T-helper 2 cell treated with Interferon-gamma antibody and Interleukin-4, amounts not matched to agents 100 ng/mL and 5 ng/mL, for 36 hours (primary cell): ENCODE measurements around the gene POLR3K. TPM values are rescaled to one million over a fixed set of nuclear protein-coding genes. Genes with fewer than 3 reads are reported as not detected.

Experiments used
- intact Hi-C: fragments of 100-400 bp; cut with micrococcal nuclease; formaldehyde crosslinking; loops from one replicate; pipeline ENCODE4 v1.15.1; 2023
- total RNA-seq: library from RNA; stranded (reverse); gene quantifications from 2 replicates; pipeline ENCODE4 v1.2.3, GENCODE V29; 2022

POLR3K gene
- total RNA-seq, 1 donor from 2014 or later = 49.1 TPM

DNA sequence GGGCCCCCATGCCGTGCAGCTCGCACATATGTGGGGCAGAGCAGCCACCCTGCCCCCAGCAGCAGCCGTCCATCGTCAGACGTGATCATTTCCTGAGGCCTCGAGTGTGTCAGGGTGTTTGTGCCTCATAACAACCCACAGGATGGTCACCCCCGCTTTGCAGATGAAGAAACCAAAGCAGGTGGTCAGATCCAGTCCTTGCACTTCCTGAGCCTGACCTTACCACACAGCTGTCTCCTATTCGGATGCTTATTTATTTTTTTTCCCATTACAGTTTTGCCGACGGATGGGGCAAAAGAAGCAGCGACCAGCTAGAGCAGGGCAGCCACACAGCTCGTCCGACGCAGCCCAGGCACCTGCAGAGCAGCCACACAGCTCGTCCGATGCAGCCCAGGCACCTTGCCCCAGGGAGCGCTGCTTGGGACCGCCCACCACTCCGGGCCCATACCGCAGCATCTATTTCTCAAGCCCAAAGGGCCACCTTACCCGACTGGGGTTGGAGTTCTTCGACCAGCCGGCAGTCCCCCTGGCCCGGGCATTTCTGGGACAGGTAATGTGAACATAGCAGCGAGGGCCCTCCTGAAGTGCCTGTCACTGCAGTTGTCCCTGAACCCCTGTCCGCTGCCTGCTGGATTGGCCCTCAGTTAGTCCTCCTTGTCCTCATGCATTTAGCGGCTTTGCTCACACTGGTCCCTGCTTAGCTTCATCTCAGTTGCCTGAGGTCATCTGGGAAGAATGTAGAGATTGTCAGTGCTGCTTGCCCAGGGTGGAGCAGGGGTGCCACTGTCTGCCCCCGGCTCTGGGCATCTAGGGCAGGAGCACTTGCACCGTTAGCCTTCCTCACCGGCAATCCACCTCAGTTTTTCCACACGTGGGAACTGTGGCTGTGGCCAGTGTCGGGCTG lies 26.0 kb upstream of the POLR3K start:
- intact Hi-C loops = no loop called here

DNA sequence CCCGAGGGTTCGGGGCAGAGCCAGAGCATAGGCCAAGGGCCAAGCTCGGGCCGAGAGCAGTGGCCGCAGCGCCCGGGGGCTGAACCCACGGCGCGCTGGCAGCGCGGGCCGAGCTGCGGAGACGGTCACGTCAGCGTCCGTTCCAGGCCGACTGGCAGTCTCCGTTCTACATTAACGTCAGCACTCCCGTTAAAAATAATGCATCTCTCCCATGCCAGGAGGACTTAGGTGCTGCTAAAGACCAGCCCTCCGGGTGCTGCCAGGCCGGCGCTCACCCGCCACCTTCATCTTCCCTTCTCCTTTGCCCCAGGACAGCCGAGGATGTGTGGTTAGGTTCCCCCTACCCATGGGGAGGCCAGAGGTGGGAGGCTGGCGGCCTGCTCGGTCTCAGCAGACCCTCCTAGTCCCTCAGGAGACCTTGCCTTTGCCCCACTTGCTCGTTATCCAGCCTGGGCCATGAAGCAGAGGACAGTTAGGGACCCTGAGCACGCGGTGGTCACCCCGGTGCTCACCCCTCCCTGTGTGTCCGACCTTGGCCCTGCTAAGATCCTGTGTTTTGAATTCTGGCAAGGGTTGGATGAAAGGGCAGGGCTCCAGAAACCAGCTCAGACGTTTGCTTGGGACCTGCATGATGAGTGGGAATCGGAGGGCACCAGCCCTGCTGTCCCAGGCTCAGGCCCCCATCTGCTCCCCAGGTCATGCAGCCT lies 25.2 kb upstream of the POLR3K start:
- intact Hi-C loops = loop anchor here (1.0 kb wide), 1 partner anchor 13 kb away; no protein-coding TSS in a partner anchor

DNA sequence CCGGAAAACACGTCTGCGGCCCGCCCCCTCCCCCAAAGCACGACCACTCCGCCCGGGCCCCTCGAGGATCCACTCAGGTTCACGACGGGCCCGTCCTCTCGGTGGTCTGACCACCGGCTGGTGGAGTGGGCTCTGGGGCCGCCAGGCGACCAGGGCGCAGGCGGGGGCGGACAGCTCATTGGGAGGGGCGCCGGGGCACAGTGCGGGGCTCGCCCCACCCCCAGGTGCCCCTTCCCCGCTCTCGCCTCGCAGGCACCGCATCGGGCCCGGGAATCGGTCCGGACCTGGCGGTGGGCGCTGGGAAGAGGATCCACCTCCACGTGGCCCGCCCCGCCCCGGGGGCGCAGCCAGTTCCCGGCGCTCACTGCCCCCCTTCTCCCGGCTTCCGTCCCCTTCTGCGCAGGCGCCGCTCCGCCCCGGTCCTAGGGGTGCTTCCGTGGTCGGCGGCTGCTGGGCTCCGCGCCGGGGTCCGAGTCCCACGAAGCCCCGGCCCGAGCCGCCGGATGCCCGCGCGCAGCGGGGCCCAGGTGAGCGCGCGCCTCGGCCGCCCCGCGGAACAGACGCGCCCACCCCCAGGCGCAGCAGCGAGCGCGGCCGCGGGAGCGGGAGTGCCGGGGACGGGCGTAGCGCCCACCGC lies 24.5 kb upstream of the POLR3K start, which contains the start of gene MPG:
TSS of gene MPG (plus strand) at position 419 of the 637 bp plus-strand sequence. CDS start at position 504, 85 bp downstream.
- intact Hi-C loops = loop anchor here (1.0 kb wide), 1 partner anchor 13 kb away; no protein-coding TSS in a partner anchor

DNA sequence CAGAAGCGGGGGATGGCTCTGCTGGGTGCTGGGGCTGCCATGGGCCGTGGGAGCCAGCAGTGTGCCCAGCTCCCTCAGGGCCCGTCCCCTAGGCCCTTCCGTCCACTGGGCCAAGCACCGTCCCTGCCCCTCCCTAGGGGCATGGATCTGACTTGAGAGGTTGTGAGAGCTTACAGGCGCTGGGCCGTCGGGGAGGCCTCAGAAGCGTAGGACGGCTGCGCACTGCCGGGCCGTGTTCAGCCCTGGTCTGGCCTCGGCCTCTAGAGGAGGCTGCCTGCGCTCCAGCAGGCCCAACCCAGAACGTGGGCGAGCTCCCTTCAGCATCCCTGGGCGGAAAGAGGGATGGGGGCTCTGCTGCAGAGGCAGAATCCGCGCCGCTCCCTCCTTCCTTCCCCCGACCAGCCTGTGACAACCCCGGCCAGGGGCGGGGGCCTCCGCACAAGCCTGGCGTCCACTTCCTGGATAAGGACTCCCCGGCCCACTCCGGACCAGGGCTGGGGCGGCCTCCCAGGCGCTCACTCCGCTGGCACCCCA lies 23.9 kb upstream of the POLR3K start:
- intact Hi-C loops = no loop called here

DNA sequence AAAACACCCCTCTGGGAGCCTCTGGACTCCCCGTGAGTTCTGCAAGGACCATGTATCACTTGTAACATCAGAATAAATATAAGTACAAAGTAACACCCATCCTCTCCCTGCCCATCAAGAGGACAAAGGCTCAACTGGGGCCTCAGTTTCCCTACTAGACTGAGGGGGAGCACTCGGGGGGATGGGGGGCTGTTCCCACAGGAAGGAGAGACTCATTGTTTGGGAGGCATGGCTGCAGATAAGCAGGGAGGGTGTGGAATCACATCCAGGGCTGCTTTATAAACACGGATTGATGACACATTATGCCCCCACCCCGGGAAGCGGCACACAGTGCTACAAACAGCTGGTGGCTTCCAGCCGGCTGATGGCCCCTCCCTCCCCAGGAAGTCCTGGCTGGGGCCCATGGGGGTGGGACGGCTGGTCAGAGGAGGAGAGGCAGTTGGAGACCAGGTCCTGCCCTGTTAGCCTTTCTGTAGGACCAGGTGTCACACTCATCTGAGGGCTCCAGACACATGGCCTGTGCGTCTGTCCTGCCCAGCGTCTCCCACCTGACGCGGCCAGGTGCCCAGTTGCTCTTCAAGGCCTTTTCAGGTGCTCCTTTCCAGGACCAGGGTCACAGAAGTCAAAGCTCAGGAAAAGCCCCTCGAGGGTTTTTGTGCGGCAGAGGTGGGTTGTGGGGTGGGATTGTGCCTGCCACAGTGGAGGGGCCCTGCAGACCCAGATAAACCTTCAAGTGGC lies 23.3 kb upstream of the POLR3K start:
- intact Hi-C loops = no loop called here

- intact Hi-C loops = no loop called here
Observed at GRCh38 chr16:75580-76501, 22.4 kb upstream of the POLR3K start.

GRCh38 chr16:74747-75334 lies 21.4 kb upstream of the POLR3K start:
- intact Hi-C loops = no loop called here

- intact Hi-C loops = no loop called here
Observed at GRCh38 chr16:74051-74746, 20.8 kb upstream of the POLR3K start.

DNA sequence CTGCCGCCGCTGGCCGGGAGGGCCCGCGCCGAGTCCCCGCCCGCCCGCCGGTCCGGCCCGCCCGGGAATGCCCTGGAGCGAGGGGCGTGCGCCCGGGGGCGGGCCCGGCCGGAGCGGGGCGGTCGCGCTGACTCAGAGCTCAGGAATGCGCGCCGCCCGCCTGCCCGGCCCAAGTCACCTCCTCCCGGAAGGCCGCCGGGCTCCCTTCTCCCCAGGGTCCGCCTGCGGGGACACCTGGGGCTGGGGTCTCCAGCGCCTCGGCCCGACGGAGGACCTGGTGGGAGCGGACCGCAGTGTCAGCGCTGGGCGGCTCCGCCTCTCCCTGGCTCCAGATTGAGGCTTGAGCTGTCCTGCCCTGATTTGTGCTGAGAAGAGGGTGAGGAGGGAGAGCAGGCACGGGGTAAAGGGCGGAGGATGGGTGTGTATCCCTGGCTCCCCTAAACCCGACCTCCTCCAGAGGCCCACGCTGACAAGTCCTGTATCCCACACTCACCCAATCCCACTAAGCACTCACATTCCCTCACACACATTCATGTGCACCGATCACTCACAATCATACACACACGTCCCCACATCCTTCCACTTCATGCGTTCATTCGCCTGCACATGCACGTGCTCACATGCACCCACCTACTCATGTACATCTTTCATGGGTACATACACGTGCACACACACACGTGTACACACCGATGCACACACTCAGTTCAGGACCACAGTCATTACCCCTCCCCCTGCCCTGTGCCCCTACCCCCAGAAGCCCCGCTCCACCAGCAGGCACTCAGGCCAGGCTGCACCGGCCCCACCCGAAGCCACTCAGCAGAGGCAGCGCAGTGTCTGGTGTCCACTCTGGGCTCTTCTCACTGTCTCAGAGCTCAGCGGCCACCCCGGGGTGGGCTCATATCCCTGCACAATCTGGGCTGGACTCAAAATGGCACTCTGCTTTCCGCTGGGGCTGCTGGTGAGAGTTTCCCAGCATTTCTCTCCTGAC lies 19.4 kb upstream of the POLR3K start, which contains the start of gene RHBDF1:
TSS of gene RHBDF1 (minus strand) at position 71 of the 988 bp plus-strand sequence. CDS start 7,616 bp downstream, outside the sequence.
- intact Hi-C loops = no loop called here

GRCh38 chr16:71540-72401 lies 18.4 kb upstream of the POLR3K start:
- intact Hi-C loops = no loop called here

DNA sequence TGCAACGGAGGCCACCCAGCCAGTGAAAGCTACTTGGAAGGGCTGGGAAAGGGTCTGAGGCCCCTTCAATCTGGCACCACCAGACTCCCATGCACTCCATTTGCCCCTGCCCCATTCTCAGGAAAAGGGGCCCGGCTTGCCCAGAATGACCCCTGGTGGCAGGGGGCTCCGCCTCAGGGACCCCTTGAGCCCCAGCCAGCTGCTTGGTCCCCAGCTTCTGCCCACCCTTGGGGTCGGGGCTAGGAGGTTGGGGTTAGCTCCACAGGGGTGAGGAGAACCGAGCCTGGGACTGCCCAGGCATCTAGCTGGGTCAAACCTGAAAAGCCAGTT lies 17.8 kb upstream of the POLR3K start:
- intact Hi-C loops = no loop called here

DNA sequence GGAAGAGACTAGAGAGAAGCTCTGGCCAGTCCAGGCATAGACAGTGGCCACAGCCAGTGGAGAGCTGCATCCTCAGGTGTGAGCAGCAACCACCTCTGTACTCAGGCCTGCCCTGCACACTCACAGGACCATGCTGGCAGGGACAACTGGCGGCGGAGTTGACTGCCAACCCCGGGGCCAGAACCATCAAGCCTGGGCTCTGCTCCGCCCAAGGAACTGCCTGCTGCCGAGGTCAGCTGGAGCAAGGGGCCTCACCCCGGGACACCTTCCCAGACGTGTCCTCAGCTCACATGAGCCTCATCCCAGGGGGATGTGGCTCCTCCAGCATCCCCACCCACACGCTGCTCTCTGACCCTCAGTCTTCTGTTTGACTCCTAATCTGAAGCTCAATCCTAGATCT lies 15.8 kb upstream of the POLR3K start:
- intact Hi-C loops = no loop called here

DNA sequence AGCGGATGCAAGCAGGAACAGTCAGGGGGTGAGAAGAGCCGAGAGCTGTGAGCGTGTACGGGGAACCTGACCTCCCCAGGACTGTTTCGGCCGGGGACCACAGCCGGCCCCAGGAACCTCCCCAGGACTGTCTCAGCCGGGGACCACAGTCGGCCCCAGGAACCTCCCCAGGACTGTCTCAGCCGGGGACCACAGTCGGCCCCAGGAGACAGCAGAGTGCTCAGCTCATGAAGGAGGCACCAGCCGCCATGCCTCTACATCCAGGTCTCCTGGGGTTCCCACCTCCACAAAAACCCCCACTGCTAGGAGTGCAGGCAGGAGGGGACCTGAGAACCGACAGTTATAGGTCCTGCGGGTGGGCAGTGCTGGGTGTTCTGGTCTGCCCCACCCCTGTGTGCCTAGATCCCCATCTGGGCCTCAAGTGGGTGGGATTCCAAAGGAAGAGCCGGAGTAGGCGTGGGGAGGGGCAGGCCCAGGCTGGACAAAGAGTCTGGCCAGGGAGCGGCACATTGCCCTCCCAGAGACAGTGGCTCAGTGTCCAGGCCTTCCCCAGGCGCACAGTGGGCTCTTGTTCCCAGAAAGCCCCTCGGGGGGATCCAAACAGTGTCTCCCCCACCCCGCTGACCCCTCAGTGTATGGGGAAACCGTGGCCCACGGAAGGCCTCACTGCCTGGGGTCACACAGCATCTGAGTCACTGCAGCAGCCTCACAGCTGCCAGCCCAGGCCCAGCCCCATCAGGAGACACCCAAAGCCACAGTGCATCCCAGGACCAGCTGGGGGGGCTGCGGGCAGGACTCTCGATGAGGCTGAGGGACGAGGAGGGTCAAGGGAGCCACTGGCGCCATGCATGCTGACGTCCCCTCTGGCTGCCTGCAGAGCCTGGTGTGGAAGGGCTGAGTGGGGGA lies 14.7 kb upstream of the POLR3K start:
- intact Hi-C loops = no loop called here

DNA sequence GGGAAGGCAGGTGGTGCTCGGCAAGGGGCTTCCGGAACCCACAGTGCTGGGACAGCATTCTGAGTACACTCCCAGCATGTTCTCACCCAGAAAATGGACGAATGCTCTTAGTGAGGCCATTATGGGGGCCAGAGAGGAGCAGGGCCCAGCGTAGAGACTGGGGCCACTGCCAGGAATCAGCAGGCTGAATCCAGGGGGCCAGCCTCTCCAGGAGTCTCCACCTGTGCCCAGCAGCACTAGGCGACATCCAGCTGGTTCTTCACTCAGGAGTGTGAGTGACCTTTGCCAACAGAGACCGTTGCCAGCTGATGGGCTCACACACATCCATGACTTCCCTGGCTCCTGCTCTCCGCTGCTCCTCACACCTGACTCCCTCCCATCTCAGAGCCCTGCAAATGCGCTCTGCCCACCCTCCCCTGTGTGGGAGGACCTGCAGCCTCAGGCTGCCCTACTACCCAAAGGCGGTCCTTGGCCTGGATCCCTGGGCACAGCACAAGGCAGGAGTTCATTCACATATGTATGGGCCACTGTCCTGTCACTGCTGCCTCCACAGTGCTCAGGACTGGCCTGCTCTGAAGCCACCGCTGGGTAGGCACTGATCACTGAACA lies 13.9 kb upstream of the POLR3K start:
- intact Hi-C loops = no loop called here
